ENCODE measurements around the gene ZNRF3.

DNA sequence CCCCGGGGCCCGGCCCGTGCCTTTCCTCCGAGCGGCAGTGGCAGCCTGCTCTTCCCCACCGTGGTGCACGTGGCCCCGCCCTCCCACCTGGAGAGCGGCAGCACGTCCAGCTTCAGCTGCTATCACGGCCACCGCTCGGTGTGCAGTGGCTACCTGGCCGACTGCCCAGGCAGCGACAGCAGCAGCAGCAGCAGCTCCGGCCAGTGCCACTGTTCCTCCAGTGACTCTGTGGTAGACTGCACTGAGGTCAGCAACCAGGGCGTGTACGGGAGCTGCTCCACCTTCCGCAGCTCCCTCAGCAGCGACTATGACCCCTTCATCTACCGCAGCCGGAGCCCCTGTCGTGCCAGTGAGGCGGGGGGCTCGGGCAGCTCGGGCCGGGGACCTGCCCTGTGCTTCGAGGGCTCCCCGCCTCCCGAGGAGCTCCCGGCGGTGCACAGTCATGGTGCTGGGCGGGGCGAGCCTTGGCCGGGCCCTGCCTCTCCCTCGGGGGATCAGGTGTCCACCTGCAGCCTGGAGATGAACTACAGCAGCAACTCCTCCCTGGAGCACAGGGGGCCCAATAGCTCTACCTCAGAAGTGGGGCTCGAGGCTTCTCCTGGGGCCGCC lies 166.4 kb downstream of the ZNRF3 start:
- TF ChIP-seq, protein P1, sequence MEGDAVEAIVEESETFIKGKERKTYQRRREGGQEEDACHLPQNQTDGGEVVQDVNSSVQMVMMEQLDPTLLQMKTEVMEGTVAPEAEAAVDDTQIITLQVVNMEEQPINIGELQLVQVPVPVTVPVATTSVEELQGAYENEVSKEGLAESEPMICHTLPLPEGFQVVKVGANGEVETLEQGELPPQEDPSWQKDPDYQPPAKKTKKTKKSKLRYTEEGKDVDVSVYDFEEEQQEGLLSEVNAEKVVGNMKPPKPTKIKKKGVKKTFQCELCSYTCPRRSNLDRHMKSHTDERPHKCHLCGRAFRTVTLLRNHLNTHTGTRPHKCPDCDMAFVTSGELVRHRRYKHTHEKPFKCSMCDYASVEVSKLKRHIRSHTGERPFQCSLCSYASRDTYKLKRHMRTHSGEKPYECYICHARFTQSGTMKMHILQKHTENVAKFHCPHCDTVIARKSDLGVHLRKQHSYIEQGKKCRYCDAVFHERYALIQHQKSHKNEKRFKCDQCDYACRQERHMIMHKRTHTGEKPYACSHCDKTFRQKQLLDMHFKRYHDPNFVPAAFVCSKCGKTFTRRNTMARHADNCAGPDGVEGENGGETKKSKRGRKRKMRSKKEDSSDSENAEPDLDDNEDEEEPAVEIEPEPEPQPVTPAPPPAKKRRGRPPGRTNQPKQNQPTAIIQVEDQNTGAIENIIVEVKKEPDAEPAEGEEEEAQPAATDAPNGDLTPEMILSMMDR (IDR thresholded peaks at IDR 0.05), result no peak
- TF ChIP-seq POLR2A (IDR thresholded peaks at IDR 0.05), result no peak
- TF ChIP-seq POLR2AphosphoS5 (IDR thresholded peaks at IDR 0.05; ENCODE audit: insufficient read depth in 1 of 2, low read depth in 1 of 2), result no peak
